Activated naive CD4-positive, alpha-beta T cell (primary cell): ENCODE measurements around the gene CACNB1.

Source experiments
- DNase-seq, 4 experiments: peaks; one replicate each; lab custom pipeline; 2025; lab: John Stamatoyannopoulos, UW

Gene CACNB1

DNA sequence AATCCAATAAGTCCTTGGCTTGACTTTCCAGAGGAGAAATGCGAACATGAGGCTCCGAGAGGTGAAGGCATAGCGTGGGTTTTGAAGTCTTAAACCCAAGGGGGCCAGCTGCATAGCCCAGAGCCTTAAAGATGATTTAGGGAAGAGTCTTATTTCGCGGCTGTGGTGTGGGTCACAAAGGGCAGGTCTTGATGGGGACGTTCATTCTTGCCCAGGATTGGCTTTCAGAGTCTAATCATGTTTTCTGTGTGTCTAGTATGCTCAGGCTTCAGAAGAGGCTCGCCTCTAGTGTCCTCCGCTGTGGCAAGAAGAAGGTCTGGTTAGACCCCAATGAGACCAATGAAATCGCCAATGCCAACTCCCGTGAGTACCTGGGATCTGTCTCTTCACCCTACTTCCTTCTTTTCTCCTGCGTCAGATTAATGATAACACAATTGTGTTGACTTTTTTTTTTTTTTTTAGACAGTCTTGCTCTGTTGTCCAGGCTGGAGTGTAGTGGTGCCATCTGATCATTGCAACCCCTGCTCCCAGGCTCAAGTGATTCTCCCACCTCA, 3.6 kb upstream of the CACNB1 start:
- no peak for DNase-seq

- DNase-seq, result peak; percentile 50 to 71 (median 66)
Measured at GRCh38 chr17:39200070-39200879, 2.8 kb upstream of the CACNB1 start, which contains the start of gene RPL19. Gene RPL19, plus strand, starts transcription at chr17:39200283. Its CDS starts 62 bp downstream, at chr17:39200345.

DNA sequence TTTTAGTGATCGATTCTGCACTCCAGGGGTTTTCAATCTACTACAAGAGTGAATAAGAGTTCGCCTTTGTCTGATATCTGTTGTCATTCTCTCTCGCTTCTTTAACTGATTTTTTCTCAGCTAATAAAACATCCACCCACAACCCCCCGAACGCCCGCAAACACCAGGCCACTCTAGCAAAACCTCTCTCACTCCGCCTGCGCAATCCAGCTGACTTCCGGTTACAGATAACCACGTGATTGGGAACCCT, 2.3 kb upstream of the CACNB1 start:
- DNase-seq, result peak; percentile 50 to 74 (median 64)

GRCh38 chr17:39198186-39198566, 707 bp upstream of the CACNB1 start:
- no peak for DNase-seq

- peak in 1 of 4 experiments; percentile 11 for DNase-seq
Measured at GRCh38 chr17:39196808-39197291, 619 bp downstream of the CACNB1 start.

- no peak for DNase-seq
Measured at GRCh38 chr17:39196241-39196807, 1.1 kb downstream of the CACNB1 start.

GRCh38 chr17:39195568-39196160, 1.8 kb downstream of the CACNB1 start:
- DNase-seq, result no peak

DNA sequence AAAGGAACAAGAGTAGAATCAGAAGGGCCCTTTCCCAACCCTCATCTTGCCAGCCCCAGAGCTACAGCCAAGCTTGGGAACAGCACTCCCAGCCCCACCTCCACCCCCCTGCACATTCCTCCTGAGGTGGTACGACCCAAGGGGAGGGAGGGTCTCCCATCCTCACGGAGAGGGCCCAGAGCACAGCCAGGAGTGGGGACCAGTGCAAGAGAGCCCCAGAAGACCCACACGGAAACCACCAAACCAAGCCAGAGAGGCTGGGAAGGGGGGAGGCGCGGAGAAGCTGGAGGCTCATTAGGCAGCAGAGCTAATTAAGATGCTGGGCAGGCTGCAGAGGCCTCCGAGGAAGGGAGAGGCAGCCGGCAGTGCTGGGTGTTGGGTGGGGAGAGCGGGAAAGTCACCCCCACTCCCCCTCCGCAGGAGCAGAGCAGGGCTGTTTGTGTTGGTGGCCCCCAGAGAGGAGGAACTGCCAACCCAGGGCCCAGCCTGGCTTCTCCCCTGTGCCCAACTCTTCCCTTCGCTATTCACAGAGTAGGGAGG, 2.4 kb downstream of the CACNB1 start:
- no peak for DNase-seq

DNA sequence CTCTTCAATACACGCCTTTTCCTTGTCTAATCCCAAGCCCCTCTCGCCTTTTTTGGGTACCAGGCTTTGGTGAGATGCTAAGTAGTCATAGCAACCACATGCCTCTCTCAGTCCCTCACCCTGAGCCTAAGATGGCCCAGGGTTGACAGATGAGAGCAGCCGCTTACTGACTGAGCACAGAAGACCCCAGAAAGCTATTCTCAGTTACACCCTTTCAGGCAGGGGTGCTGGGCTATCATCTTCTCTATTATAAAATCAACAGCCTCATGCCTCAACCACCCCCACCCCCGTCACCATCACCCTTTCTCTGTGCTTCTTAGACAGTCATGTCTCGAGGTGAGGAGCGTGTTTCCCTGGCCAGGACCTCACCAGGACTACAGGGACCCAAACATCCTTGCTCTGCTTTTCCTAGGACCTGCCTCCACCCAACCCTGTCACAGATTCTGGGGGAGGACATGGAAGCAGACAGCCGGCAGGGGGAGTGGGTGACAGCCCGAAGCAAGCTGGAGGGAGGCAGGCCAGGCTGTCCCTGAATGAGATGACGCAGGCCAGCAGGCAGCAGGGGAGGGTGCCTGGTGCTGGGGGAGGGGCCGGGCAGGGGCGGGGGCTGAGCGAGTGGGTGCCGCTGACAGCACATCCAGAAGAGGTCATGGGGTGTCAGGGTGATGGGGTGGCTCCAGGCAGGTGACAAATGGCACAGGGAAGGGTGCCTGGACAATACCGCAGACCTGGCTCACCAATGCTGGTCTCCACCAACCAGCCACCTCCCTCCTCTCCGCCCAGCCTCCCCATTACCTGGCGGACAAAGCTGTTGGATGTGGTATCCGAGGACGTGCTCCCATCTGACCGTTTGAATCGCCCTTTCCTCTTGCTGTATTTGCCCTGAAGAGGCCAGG, 3.1 kb downstream of the CACNB1 start:
- no peak for DNase-seq

- DNase-seq, result no peak
Measured at GRCh38 chr17:39193346-39193745, 4.1 kb downstream of the CACNB1 start.

- no peak for DNase-seq
Measured at GRCh38 chr17:39192901-39193300, 4.6 kb downstream of the CACNB1 start.

DNA sequence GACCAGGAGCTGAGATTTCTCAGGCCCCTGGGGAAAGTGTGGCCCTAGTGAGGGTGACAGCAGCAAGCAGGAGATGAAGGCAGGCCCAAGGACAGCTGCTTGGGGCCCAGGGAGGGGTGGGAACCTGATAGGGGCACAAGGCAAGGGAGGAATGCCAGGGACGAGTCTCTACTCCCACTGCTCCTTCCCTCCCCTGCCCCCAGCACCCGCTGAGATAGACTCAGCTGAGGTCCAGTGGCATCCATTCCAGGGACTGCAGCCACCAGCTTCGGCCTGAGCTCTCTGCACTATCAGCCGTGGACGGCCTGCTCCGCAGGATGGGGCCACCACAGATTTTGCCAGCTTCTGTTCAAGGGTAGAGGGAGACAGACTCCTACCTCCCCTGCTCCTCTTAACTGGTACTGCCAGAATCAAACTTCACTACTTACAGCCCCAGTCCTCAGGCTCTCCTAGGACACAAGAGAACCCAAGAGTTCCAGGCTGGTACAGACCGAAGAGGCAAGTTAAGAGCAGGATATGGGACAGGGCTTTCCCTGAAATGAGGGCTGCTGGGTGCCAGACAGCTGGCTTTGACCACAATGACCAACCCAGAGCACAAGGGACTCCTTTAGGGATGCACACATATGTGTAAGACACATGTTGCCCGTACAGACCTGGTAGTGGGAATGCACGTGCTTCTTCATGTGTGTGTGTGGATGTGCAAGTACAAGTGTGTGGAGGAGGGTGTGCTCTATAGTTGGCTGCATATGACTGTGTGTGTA, 5.5 kb downstream of the CACNB1 start:
- no peak for DNase-seq

DNA sequence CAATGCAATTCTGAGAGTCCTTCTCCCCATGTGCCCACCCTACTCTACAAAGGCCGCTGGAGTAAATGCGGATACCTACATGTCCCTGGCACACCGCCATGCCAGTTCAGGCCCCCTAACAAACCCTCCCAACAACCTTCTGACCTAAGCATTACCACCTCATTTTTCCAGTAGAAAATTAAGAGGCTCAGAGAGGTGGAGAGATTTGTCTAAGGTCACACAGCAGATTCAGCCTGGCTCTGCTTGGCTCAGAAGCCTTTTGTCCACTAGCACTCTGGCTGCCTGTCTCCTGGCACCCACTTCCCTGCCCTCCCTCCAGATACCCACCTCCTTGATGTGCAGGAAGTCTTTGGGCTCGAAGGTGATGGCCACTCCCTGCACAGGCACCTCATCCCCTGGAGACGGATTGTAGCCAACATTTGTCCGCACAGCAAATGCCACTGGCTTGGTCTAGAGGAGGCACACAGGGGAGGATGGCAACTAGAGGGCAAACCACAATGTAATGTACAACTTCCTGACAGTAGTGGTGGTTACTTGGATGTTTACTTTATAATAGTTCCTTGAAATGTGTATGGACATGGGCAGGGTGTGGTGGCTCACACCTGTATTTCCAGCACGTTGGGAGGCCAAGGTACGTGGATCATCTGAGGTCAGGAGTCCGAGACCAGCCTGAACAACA, 10.2 kb downstream of the CACNB1 start:
- DNase-seq, result no peak

GRCh38 chr17:39186481-39187002, 10.9 kb downstream of the CACNB1 start:
- DNase-seq, result no peak

DNA sequence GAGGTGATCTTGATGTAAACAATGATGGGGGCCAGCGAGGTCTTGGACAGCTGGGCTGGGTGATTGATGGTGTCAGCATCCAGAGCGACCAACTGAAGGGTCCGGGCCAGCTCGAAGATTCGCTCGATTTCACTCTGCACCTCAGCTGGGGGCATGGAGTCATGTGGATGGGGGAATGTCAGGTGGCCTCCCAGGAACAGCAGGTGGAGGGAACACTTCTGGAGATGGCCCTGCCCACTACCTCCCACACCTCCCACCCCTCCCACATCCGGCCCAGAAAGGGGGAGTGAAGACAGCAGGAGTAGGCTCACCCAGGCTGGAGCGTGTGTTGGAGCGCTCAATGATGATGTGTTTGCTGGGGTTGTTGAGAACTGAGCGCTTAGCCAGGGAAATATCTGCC, 13.7 kb downstream of the CACNB1 start:
- no peak for DNase-seq

DNA sequence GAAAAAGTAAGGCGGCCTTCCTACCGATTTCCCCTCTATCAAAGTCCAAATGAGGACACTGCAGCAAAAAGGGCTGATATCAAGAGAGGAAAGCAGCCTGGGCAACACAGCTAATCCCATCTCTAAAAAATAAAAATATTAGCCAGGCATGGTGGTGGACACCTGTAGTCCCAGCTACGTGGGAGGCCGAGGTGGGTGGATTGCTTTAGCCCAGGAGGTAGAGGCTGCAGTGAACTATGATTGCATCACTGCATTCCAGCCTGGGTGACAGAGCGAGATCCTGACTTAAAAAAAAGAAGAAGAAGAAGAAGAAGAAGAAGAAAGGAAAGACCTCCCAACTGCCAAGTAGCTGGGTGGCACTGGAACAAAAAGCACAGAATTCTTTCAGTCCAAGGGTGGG, 14.4 kb downstream of the CACNB1 start:
- DNase-seq, result no peak

- DNase-seq, result no peak
Measured at GRCh38 chr17:39181303-39181702, 16.2 kb downstream of the CACNB1 start.

DNA sequence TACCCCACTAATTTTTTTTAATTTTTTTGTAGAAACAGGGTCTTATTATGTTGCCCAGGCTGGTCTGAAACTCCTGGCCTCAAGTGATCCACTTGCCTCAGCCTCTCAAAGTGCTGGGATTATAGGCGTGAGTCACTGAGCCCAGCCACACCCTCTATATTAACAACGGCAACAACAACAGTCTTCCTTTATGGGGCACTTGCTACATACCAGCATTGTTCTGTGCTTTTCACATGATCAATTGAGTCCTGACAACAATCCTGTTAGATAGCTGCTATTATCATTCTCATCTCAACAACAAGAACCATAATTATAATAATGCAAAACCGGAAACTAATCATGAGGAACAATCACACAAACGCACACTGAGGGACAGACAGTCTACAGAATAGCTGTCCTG, 18.9 kb downstream of the CACNB1 start:
- no peak for DNase-seq

- no peak for DNase-seq
Measured at GRCh38 chr17:39177256-39177655, 20.2 kb downstream of the CACNB1 start.

- DNase-seq, result no peak
Measured at GRCh38 chr17:39175695-39176093, 21.8 kb downstream of the CACNB1 start.
